Measurements from ENCODE around the gene STRN4.

STRN4 gene

DNA sequence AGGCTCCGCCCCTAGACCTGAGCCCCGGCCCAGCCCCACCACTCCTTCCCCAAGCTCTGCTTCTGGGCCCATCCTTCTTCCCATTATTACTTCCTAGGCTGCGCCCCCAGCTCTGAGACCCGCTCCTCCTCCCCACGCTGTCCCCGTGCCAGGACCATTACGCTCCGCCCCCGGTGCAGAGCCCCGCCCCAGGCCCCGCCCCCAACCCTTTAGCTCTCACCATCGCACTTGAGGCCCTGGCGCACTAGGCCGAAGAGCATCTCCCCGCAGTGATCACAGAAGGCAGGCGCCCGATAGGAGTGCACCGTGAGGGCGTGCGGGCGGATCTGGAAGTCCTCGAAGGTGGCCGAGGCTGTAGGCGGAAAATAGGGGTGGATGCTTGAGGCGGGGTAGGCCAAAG, 35.6 kb downstream of the STRN4 start:
- H3K4me3 ChIP-seq (replicated peaks; ENCODE audit: insufficient read depth, low read length): no peak overlapping the region
- no peak overlapping the region for H3K27ac ChIP-seq (replicated peaks)
- no peaks in the 10 kb centered on the region for H3K27me3 ChIP-seq (ENCODE audit: insufficient read depth, poor library complexity, severe bottlenecking)
- TF ChIP-seq REST (IDR thresholded peaks at IDR 0.05; ENCODE audit: insufficient replicate concordance, low read depth) (no peak), SPI1 (IDR thresholded peaks at IDR 0.05; ENCODE audit: borderline replicate concordance, low read depth) (no peak), POLR2AphosphoS5 (IDR thresholded peaks at IDR 0.05; ENCODE audit: low read depth) (no peak), GABPA (IDR thresholded peaks at IDR 0.05; ENCODE audit: low read depth) (no peak), CTCF (IDR thresholded peaks at IDR 0.05; ENCODE audit: insufficient read depth, low read length) (no peak)
- no peak for DNase-seq (ENCODE audit: low read depth in 1 of 2, low spot score in 1 of 2)

DNA sequence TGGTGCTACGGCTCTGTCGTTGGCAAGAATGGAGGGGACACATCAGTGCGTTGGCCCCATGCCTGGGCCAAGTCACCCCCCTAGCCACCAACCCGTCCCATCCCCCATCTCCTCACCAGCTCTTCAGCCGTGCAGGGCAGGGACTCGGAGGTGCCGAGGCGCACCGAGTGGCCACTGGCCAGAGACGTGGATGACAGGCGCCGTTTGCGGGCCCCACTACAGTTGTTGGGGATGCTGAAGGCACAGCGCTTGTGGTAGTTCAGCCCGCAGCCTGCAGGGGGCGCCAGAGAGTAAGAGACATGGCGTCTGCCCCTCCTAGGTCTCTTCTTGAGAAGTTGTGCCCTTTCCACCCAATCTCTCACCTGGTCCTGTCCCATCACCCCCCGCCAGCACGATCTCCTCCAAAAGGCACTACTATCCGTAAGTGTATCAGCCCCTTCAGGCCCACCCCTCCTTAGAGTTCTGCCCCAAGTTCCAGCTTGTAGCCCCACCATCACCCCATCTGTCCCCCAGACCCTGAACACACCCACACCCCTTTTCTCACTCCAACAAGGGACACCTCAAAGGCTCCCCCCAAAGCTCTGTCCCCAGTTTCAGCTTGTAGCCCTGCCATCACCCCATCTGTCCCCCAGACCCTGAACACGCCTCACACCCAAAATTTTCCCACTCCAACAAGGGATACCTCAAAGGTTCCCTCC, 41.7 kb downstream of the STRN4 start:
- no peaks in the 10 kb centered on the region for H3K27me3 ChIP-seq (ENCODE audit: insufficient read depth, poor library complexity, severe bottlenecking)
- TF ChIP-seq REST (IDR thresholded peaks at IDR 0.05; ENCODE audit: insufficient replicate concordance, low read depth) (no peak), CTCF (IDR thresholded peaks at IDR 0.05; ENCODE audit: insufficient read depth, low read length) (peak; percentile 95)
- peak in 1 of 2 experiments; percentile 78 for DNase-seq (ENCODE audit: low read depth in 1 of 2, low spot score in 1 of 2)
- H3K4me3 ChIP-seq (replicated peaks; ENCODE audit: insufficient read depth, low read length): no peak overlapping the region
- H3K27ac ChIP-seq (replicated peaks): no peak overlapping the region

- Histone ChIP-seq H3K27ac (replicated peaks) (no peak overlapping the region), H3K27me3 (ENCODE audit: insufficient read depth, poor library complexity, severe bottlenecking) (no peaks in the 10 kb centered on the region), H3K4me3 (replicated peaks; ENCODE audit: insufficient read depth, low read length) (no peak overlapping the region)
- TF ChIP-seq REST (IDR thresholded peaks at IDR 0.05; ENCODE audit: insufficient replicate concordance, low read depth) (no peak), GABPA (IDR thresholded peaks at IDR 0.05; ENCODE audit: low read depth) (no peak), SPI1 (IDR thresholded peaks at IDR 0.05; ENCODE audit: borderline replicate concordance, low read depth) (no peak), CTCF (IDR thresholded peaks at IDR 0.05; ENCODE audit: insufficient read depth, low read length) (no peak), POLR2AphosphoS5 (IDR thresholded peaks at IDR 0.05; ENCODE audit: low read depth) (no peak)
- DNase-seq (ENCODE audit: low read depth in 1 of 2, low spot score in 1 of 2): no peak
Measured at GRCh38 chr19:46700704-46701103, 45.5 kb downstream of the STRN4 start.
